Erythroblast (primary cell): ENCODE data around the gene EXTL1.

Experiments used
- DNase-seq, 2 experiments: peaks; one replicate each; lab custom pipeline; 2025; lab: John Stamatoyannopoulos, UW
- GATA1 ChIP-seq: IDR thresholded peaks from 2 replicates; pipeline ENCODE4 v1.6.1; 2011; ENCODE audit warnings: low read depth, mild to moderate bottlenecking, control low read depth, low read length, moderate library complexity
- POLR2A ChIP-seq: IDR thresholded peaks from 2 replicates; pipeline ENCODE4 v1.6.1; 2011; ENCODE audit warnings: mild to moderate bottlenecking, low read length

EXTL1 gene

GRCh38 chr1:26006710-26007109 lies 14.9 kb upstream of the EXTL1 start:
- no peak for DNase-seq
- no peak for TF ChIP-seq GATA1
- no peak for TF ChIP-seq POLR2A

GRCh38 chr1:26009796-26010447 lies 11.7 kb upstream of the EXTL1 start:
- DNase-seq: peak in 1 of 2 experiments; percentile 11
- no peak for TF ChIP-seq GATA1
- TF ChIP-seq POLR2A: no peak

GRCh38 chr1:26010825-26011224 lies 10.8 kb upstream of the EXTL1 start:
- DNase-seq: no peak
- TF ChIP-seq POLR2A: no peak
- no peak for TF ChIP-seq GATA1

GRCh38 chr1:26012864-26013263 lies 8.7 kb upstream of the EXTL1 start:
- no peak for TF ChIP-seq GATA1
- no peak for TF ChIP-seq POLR2A
- no peak for DNase-seq

DNA sequence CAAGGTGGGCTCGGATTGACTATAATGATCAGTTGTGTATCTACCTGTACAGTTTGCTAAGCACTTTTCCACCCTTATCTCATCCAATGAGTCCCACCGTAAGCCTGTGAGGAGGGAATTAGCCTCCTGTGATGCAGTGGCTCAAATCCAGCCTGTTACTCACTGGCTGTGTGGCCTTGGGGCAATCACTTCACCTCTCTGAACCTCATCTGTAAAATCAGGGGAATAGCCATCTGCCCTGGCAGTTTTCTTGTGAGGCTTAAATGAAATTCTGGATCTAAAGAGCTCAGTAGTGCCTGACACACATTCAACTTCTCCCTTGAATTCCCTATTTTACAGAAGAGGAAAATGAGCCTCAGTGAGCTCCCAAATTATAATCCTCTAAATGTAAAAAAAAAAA lies 7.4 kb upstream of the EXTL1 start:
- no peak for DNase-seq
- TF ChIP-seq GATA1 (no peak), POLR2A (no peak)

DNA sequence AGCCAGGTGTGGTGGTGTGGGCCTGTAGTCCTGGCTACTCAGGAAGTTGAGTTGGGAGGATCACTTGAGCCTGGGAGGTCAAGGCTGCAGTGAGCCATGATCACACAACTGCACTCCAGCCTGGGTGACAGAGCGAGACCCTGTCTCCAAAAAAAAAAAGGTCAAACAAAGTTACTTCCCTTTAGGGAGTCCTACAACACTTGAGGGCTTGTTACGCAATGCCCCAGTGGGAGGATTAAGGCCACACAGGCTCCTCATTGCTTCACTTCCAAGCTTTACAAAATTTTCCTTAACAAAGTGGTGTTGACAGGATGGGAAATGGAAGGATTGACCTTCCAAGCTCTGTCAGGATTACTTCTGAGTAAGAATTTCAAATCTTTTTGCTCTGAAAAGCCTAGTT lies 6.2 kb upstream of the EXTL1 start:
- no peak for TF ChIP-seq POLR2A
- TF ChIP-seq GATA1: no peak

DNA sequence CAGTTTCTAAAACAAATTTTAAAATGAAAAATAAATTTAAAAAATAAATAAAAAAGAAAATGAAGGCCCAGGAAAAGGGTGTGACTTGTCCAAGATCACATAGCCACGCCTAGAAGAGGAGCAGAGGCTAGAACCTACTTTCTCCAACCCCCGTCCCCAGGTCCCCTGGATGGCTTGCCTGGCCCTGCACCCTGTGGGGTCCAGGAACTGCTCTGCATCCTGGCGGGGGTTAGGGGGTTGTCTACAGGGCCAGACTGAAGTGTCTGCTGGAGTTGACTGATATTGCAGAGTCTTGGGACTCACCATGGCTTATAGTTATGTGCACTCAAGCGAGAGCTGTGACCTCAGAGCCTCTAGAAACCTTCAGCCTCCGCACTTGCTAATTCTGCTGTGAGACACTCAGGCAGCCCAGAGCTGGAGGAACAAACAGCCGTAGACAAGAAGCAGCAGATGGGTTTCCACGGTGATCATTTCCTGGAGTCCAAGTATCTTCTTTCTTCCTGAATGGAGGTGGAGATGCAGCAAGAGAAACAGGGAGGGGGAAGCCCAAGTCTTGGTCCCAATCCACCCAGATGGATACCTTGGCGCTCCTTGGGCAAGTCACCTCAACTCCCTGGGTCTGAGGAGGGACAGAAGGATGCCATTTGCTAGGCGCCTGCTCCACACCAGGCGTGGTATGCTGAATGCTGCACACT lies 5.2 kb upstream of the EXTL1 start:
- no peak for TF ChIP-seq GATA1
- no peak for TF ChIP-seq POLR2A
- no peak for DNase-seq

More for the DNA sequence above, 6.2 kb upstream of the EXTL1 start:
- no peak for DNase-seq

DNA sequence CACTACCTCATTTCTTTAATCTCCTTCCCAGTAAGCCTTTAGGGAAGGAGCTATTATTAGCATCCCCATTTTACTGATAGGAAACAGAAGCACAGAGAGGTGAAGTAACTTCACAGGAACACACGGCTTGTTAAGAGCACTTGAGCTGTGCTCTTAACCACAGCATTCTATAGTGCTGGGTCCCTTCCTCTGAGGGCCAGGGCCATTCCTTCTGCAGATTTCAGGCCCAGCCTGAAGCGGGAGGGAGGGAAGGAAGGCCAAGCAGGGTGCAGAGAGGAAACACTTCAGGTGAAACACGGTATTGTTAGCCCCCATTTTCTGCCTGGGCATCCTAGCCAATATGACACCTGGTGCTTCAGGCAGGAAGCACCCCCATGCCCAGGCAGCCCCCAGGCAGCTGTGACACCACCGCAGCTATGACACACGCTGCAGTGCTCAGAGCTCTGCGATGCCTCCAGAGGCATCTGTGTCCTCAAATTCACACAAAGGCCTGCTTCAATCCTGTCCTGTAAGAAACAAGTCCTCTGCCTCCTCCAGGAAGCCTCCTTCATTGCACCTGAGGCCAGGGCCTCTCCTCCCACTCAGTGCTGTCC lies 4.5 kb upstream of the EXTL1 start:
- no peak for DNase-seq
- no peak for TF ChIP-seq GATA1

DNA sequence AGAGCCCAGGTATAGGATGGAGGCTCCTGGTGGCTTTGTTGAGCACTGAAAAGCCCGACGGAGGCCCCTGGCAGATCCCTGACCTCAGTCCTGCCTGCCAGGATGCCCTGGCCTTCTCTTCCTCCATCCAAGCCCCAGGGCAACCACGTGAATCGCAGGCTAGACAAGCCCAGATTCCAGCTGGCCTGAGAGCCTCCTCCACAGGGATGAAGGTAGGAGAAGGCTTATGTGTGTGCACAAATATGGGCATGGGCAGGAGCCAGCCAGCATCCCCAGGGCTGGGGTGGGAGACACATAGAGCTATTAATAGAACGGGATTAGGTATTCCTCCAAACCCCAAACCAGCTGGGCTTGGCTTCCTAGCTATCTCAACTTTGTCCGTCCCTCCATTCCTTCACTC lies 4.0 kb upstream of the EXTL1 start:
- no peak for DNase-seq
- TF ChIP-seq GATA1 (no peak), POLR2A (no peak)

GRCh38 chr1:26019641-26020315 lies 1.8 kb upstream of the EXTL1 start:
- DNase-seq: no peak

DNA sequence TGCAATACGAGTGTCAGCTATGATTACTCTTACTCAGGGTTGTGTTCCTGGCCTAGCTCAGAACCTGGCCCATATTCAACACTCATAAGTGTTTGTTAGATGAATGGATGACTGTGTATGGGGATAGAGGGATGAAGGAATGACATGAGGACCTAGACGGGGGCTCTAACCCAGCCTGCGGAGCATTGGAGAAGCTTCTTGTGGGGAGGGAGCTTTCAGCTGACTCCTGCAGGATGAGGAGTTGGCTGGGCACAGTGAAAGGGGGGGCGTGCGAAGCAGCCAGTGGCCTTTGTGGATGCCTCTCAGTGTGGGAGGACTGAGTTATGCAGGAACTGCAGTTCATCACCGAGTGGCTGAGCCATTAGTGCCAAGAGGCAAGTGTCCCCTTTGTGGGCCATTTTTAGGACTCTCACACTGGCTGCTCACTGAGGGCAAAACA lies 1.2 kb upstream of the EXTL1 start:
- DNase-seq: no peak
- TF ChIP-seq POLR2A: no peak
- no peak for TF ChIP-seq GATA1

More at GRCh38 chr1:26019641-26020315, 1.8 kb upstream of the EXTL1 start:
- no peak for TF ChIP-seq POLR2A
- no peak for TF ChIP-seq GATA1

DNA sequence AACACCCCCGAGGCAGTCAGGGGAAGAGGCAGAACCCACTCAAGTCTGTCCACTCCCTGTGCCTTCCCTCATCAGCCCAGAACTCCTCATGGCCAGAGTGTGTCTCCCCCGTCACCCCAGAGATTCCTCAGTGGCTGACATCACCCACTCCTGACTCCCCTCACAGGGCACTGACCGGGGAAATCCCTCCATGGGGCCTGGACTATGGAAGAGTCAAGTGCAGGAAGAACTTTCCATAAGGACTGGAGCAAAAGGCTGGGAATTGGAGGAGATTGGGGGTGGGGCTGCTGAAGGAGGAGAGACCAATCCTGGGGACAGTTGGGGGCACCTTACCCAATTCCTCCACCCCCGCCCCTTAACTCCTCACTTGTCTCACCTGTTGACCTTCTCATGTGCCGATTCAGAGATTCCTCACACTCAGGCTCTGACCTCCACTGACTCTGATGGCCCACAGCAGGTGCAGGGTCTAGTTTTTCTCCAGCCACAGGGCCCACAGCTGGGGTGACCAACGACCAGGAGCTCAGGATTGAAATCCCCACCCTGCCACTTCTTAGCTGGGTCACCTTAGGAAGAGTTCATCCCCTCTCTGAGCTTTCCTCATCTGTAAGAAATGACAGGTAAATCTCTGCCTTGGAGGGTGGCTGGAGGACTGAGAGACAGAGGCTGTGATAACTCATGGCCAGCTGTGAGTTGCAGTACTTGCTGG lies 481 bp upstream of the EXTL1 start:
- TF ChIP-seq GATA1 (no peak), POLR2A (no peak)
- no peak for DNase-seq

DNA sequence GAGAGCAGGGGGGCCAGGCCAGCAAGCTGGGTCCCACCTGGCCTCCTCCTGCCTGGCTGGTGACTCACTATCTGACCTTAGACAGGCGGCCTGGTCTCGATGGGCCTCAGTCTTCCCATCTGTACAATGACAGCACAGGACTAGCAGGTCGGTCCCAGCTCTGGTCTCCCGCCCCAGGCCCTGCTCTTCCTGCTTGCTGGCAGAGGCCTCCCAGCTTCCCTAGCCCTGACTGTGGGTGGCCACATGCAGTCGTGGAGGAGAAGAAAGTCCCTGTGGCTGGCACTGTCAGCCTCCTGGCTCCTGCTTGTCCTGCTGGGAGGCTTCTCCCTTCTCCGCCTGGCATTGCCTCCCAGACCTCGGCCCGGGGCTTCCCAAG lies 817 bp downstream of the EXTL1 start:
- TF ChIP-seq GATA1: no peak
- DNase-seq: no peak

DNA sequence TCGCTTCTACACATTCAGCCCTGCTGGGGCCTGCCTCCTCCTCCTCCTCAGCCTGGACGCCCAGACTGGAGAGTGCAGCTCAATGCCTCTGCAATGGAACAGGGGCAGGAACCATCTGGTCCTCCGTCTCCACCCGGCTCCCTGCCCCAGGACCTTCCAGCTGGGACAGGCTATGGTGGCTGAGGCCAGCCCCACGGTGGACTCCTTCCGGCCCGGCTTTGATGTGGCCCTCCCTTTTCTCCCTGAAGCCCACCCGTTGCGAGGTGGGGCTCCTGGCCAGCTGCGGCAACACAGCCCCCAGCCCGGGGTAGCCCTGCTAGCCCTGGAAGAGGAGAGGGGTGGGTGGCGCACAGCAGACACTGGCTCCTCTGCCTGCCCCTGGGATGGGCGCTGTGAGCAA lies 1.4 kb downstream of the EXTL1 start:
- no peak for TF ChIP-seq GATA1
- TF ChIP-seq POLR2A: no peak
- no peak for DNase-seq
